H1 (cell line): ENCODE data around the gene ETV5. TPM values are rescaled to one million over a fixed set of nuclear protein-coding genes. Genes with fewer than 3 reads are reported as not detected.

ENCODE experiments used
- CTCF ChIA-PET: fragments of 300-600 bp; sonication (Branson Sonifier 250); formaldehyde crosslinking; loops from one replicate; lab custom pipeline; 2021; ENCODE audit not compliant: partially characterized antibody; lab: Charles Lee
- POLR2A ChIA-PET: fragments of 300-600 bp; sonication (Branson Sonifier 250); formaldehyde crosslinking; loops from one replicate; lab custom pipeline; 2021; ENCODE audit warnings: inconsistent platforms; ENCODE audit not compliant: partially characterized antibody; lab: Charles Lee
- DNase-seq, 2 experiments: peaks; one replicate each; pipeline versions ENCODE4 v3.0.0 to v3.0.0-alpha.2; 2010 to 2022; ENCODE audit warnings: low spot score in 2 of 2, low read depth in 1 of 2, mixed read lengths in 1 of 2
- FAIRE-seq: peaks from 2 replicates; lab custom pipeline; 2011; peaks lifted over from hg19 to GRCh38; lab: Jason Lieb, UNC
- H2AFZ ChIP-seq: 2 replicates; pipeline ENCODE4 v1.8.1; 2012; ENCODE audit warnings: low read length, inconsistent platforms
- H2AK5ac ChIP-seq: 2 replicates; pipeline ENCODE4 v1.6.1; 2013; ENCODE audit warnings: low read depth, low read length
- H2BK120ac ChIP-seq: replicated peaks from 2 replicates; pipeline ENCODE3; 2013; ENCODE audit warnings: low read depth, low read length, inconsistent platforms
- H2BK12ac ChIP-seq: 2 replicates; pipeline ENCODE4 v1.6.1; 2013; ENCODE audit warnings: low read depth, low read length
- H2BK15ac ChIP-seq: 2 replicates; pipeline ENCODE4 v1.6.1; 2013; ENCODE audit warnings: low read length
- H2BK20ac ChIP-seq: 2 replicates; pipeline ENCODE4 v1.6.1; 2013; ENCODE audit warnings: low read length
- H2BK5ac ChIP-seq: 2 replicates; pipeline ENCODE4 v1.6.1; 2013; ENCODE audit warnings: low read depth, low read length
- H3K14ac ChIP-seq: 2 replicates; pipeline ENCODE4 v1.6.1; 2013; ENCODE audit warnings: inconsistent platforms; ENCODE audit not compliant: insufficient read length
- H3K18ac ChIP-seq: 2 replicates; pipeline ENCODE4 v1.6.1; 2013; ENCODE audit warnings: low read length; ENCODE audit errors: extremely low read depth
- H3K23ac ChIP-seq: 2 replicates; pipeline ENCODE4 v1.6.1; 2013; ENCODE audit warnings: inconsistent platforms; ENCODE audit not compliant: insufficient read length
- H3K23me2 ChIP-seq: 2 replicates; pipeline ENCODE4 v1.6.1; 2013; ENCODE audit warnings: low read depth, low read length
- H3K27ac ChIP-seq: 2 replicates; pipeline ENCODE4 v1.6.1; 2011; ENCODE audit warnings: low read depth, low read length, inconsistent platforms
- H3K27me3 ChIP-seq, 4 experiments: replicated peaks in 1 of 4; 1 replicate in 1 of 4; 2 replicates in 3 of 4; pipeline versions ENCODE4 v1.6.1 to v1.8.1; 2011 to 2013; ENCODE audit warnings: low read length in 3 of 4, mild to moderate bottlenecking in 3 of 4, inconsistent platforms in 2 of 4, mixed read lengths in 2 of 4, moderate library complexity in 1 of 4; ENCODE audit not compliant: control insufficient read depth in 3 of 4, insufficient read depth in 3 of 4; ENCODE audit errors: extremely low read depth in 1 of 4
- H3K36me3 ChIP-seq, 4 experiments: 2 replicates each; pipeline versions ENCODE4 v1.6.1 to v1.8.1; 2011 to 2013; ENCODE audit warnings: mild to moderate bottlenecking in 4 of 4, low read length in 3 of 4, moderate library complexity in 2 of 4, control low read depth in 1 of 4, inconsistent platforms in 1 of 4; ENCODE audit not compliant: insufficient read depth in 4 of 4, control insufficient read depth in 2 of 4
- H3K4ac ChIP-seq: replicated peaks from 2 replicates; pipeline ENCODE3; 2013; ENCODE audit warnings: low read length, low read depth, mixed read lengths, inconsistent platforms; ENCODE audit not compliant: insufficient read length
- H3K4me1 ChIP-seq, 4 experiments: replicated peaks in 1 of 4; 1 replicate in 1 of 4; 2 replicates in 3 of 4; pipeline versions ENCODE4 v1.6.1 to v1.8.1; 2011 to 2013; ENCODE audit warnings: low read length in 3 of 4, inconsistent platforms in 2 of 4, mixed read lengths in 1 of 4; ENCODE audit not compliant: insufficient read depth in 4 of 4, control insufficient read depth in 3 of 4
- H3K4me2 ChIP-seq, 2 experiments: 2 replicates each; pipeline versions ENCODE4 v1.6.1 to v1.8.1; 2011 to 2013; ENCODE audit warnings: low read depth in 2 of 2, low read length in 2 of 2, control low read depth in 1 of 2, inconsistent platforms in 1 of 2, mild to moderate bottlenecking in 1 of 2; ENCODE audit not compliant: insufficient read depth in 1 of 2
- H3K4me3 ChIP-seq, 4 experiments: fragments of 200-600, 300-600 bp in 1 of 4; sonication (generic), shearing (Covaris generic), sonication (Bioruptor Twin) in 1 of 4; 2 replicates each; pipeline versions ENCODE4 v1.5.1 to v1.8.1; 2011 to 2016; ENCODE audit warnings: low read length in 4 of 4, low read depth in 3 of 4, control low read depth in 2 of 4, inconsistent platforms in 2 of 4, mild to moderate bottlenecking in 2 of 4, mixed read lengths in 1 of 4, moderate library complexity in 1 of 4; ENCODE audit not compliant: insufficient read depth in 2 of 4; ENCODE audit errors: extremely low read depth in 1 of 4
- H3K56ac ChIP-seq: replicated peaks from 2 replicates; pipeline ENCODE3; 2013; ENCODE audit warnings: low read depth, mild to moderate bottlenecking, mixed read lengths, low read length, inconsistent platforms; ENCODE audit not compliant: insufficient read length
- H3K79me1 ChIP-seq: 2 replicates; pipeline ENCODE4 v1.6.1; 2013; ENCODE audit warnings: low read depth, low read length, control low read depth
- H3K79me2 ChIP-seq, 2 experiments: 2 replicates each; pipeline versions ENCODE4 v1.6.1 to v1.8.1; 2012 to 2013; ENCODE audit warnings: low read length in 2 of 2, mild to moderate bottlenecking in 2 of 2, inconsistent platforms in 1 of 2; ENCODE audit not compliant: insufficient read depth in 2 of 2, control insufficient read depth in 1 of 2
- H3K9ac ChIP-seq, 4 experiments: replicated peaks in 1 of 4; 1 replicate in 1 of 4; 2 replicates in 3 of 4; pipeline versions ENCODE4 v1.6.1 to v1.8.1; 2011 to 2013; ENCODE audit warnings: low read depth in 3 of 4, low read length in 3 of 4, control low read depth in 2 of 4, mild to moderate bottlenecking in 2 of 4, moderate library complexity in 2 of 4, inconsistent platforms in 1 of 4; ENCODE audit errors: extremely low read depth in 1 of 4
- H3K9me3 ChIP-seq, 2 experiments: 2 replicates each; pipeline versions ENCODE4 v1.6.1 to v1.8.1; 2012 to 2013; ENCODE audit warnings: mild to moderate bottlenecking in 2 of 2, moderate library complexity in 2 of 2, control low read depth in 1 of 2, inconsistent platforms in 1 of 2, low read depth in 1 of 2, low read length in 1 of 2, mixed read lengths in 1 of 2; ENCODE audit not compliant: insufficient read depth in 2 of 2
- H4K20me1 ChIP-seq, 2 experiments: replicated peaks in 1 of 2; 2 replicates each; pipeline versions ENCODE3 to v1.8.1; 2011 to 2013; ENCODE audit warnings: inconsistent platforms in 2 of 2, low read length in 2 of 2, mild to moderate bottlenecking in 1 of 2; ENCODE audit not compliant: insufficient read depth in 2 of 2, control insufficient read depth in 1 of 2
- H4K5ac ChIP-seq: 2 replicates; pipeline ENCODE4 v1.6.1; 2013; ENCODE audit warnings: low read length, low read depth, mixed read lengths, inconsistent platforms; ENCODE audit not compliant: insufficient read length
- H4K8ac ChIP-seq: 2 replicates; pipeline ENCODE4 v1.8.0; 2013; ENCODE audit warnings: mild to moderate bottlenecking, moderate library complexity, low read length, inconsistent platforms; ENCODE audit not compliant: insufficient read depth; ENCODE audit errors: extremely low read depth
- H4K91ac ChIP-seq: replicated peaks from 2 replicates; pipeline ENCODE3; 2013; ENCODE audit warnings: low read length, mixed read lengths, inconsistent platforms; ENCODE audit not compliant: insufficient read length
- JUN ChIP-seq: IDR thresholded peaks from 2 replicates; pipeline ENCODE4 v1.6.1; 2011; ENCODE audit warnings: low read depth, mild to moderate bottlenecking, improper control_type of control experiment, low read length
- RBBP5 ChIP-seq: IDR thresholded peaks from 2 replicates; pipeline ENCODE4 v1.7.1; 2012; ENCODE audit warnings: low read depth, mild to moderate bottlenecking, inconsistent platforms, low read length, moderate library complexity, borderline replicate concordance
- TAF7 ChIP-seq: optimal IDR thresholded peaks from 2 replicates; pipeline ENCODE3; 2011; ENCODE audit warnings: low read depth, mild to moderate bottlenecking, inconsistent platforms, low read length, moderate library complexity, borderline replicate concordance
- TEAD4 ChIP-seq: IDR thresholded peaks from 2 replicates; pipeline ENCODE4 v1.6.1; 2012; ENCODE audit warnings: low read depth, low read length, inconsistent platforms, mixed read lengths
- WGBS, 2 experiments: shearing (Covaris generic) in 1 of 2; methylation state at CpG; one replicate each; pipeline versions ENCODE4 v1.1.6 to v1.1.7; 2013 to 2015; ENCODE audit warnings: low lambda C conversion rate in 2 of 2, mixed read lengths in 2 of 2, inconsistent platforms in 1 of 2, low coverage in 1 of 2, missing lambda C conversion rate in 1 of 2; ENCODE audit not compliant: insufficient replicate concordance in 2 of 2, insufficient coverage in 1 of 2, insufficient read length in 1 of 2; ENCODE audit errors: extremely low coverage in 1 of 2, missing lambda C conversion rate in 1 of 2; 5-methylcytosine and 5-hydroxymethylcytosine counted together
- polyA plus RNA-seq, 7 experiments: library from polyadenylated mRNA; depleted of rRNA in 3 of 7; stranded (reverse) in 5 of 7; unstranded in 2 of 7; fragments of >200 nt in 5 of 7; fragments of 200-250 nt in 2 of 7; gene quantifications; 1 replicate in 5 of 7; 2 replicates in 1 of 7; 4 replicates in 1 of 7; pipeline versions ENCODE4 v1.2.1 to v1.2.3, GENCODE V29; 2011 to 2013; ENCODE audit warnings: missing spikeins in 2 of 7, mixed read lengths in 2 of 7
- total RNA-seq: library from RNA; stranded (reverse); fragmentation: NEBNext Ultra II Directional; extraction: Animal tissue kit (Norgen Biotek cat#: 25700); gene quantifications from 2 replicates; pipeline ENCODE4 v1.2.1, GENCODE V29; 2021

ETV5 gene
- total and polyA plus RNA-seq, 2 of the 8 experiments (the other 6 are each of a cell fraction or from before 2014, with no cell fraction given): 13.1 to 36.9 TPM

DNA sequence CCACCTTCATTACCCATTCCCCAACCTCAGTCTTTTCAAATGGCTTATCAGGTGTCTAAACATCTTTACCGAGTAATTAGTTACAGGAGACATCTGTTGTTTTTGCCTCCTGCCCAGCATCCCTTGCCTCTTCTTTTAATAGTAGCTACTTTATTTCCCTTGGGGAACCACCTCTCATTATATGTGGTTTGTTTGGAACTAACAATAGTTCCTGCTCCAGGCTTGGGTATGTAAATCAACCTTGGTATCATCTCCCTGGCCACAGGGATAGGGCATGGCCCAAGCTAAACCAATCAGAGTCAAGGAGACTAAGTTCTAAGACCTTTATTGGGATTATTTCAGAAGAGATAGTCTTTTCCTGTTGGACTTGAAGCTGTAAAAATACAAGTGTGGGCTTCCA lies 76.6 kb downstream of the ETV5 start:
- Histone ChIP-seq H3K14ac (no peak overlapping the region), H4K5ac (no peak overlapping the region), H2BK12ac (no peak overlapping the region), H3K79me1 (no peaks in the 10 kb centered on the region), H4K8ac (no peak overlapping the region), H3K4me3 (no peak overlapping the region), H3K9ac (no peak overlapping the region), H4K91ac (no peak overlapping the region), H3K23ac (no peak overlapping the region), H3K27ac (no peak overlapping the region), H2BK5ac (no peak overlapping the region), H3K18ac (no peak overlapping the region), H3K4me1 (no peaks in the 10 kb centered on the region), H3K56ac (no peak overlapping the region), H3K23me2 (no peaks in the 10 kb centered on the region), H3K4ac (no peak overlapping the region), H3K4me2 (no peak overlapping the region), H3K36me3 (no peaks in the 10 kb centered on the region; a peak in 1 of 8 replicates), H2AFZ (no peak overlapping the region), H2AK5ac (no peak overlapping the region), H3K79me2 (no peaks in the 10 kb centered on the region), H3K27me3 (no peaks in the 10 kb centered on the region), H4K20me1 (no peaks in the 10 kb centered on the region), H2BK20ac (no peak overlapping the region), H2BK15ac (no peak overlapping the region), H3K9me3 (peaks cover 3 to 10% of the 10 kb centered on the region in 2 experiments; a peak in 3 of 4 replicates), H2BK120ac (no peak overlapping the region)
- 79% methylated on average over 1 of the region's 1 CpG; no CpG with 5 or more reads in 1 of the 2 experiments for WGBS, 2 experiments
- TF ChIP-seq RBBP5 (no peak), TAF7 (no peak), TEAD4 (no peak), JUN (no peak)
- FAIRE-seq (no peak), DNase-seq (no peak)
- ChIA-PET POLR2A (no interaction called here), CTCF (interaction anchor here (1.2 kb wide), 1 partner anchor 12 kb away, joined by 8 read pairs; no protein-coding TSS in a partner anchor)
